Stimulated activated CD8-positive, alpha-beta memory T cell treated with anti-CD3 and anti-CD28 coated beads, Interleukin-7, amount 100 ng/mL, for 4 hours (primary cell): ENCODE data around the gene ZNF410.
"Not testable (repeated sequence)": the region's sequence is repeated elsewhere in the genome, so short reads cannot be mapped to it uniquely, and the experiment has no call there.

Experiments used
- DNase-seq, 2 donors: peaks; one replicate each; pipeline ENCODE4 v3.0.0-alpha.2; 2020; ENCODE audit warnings: low read depth in 2 of 2

The ZNF410 gene

DNA sequence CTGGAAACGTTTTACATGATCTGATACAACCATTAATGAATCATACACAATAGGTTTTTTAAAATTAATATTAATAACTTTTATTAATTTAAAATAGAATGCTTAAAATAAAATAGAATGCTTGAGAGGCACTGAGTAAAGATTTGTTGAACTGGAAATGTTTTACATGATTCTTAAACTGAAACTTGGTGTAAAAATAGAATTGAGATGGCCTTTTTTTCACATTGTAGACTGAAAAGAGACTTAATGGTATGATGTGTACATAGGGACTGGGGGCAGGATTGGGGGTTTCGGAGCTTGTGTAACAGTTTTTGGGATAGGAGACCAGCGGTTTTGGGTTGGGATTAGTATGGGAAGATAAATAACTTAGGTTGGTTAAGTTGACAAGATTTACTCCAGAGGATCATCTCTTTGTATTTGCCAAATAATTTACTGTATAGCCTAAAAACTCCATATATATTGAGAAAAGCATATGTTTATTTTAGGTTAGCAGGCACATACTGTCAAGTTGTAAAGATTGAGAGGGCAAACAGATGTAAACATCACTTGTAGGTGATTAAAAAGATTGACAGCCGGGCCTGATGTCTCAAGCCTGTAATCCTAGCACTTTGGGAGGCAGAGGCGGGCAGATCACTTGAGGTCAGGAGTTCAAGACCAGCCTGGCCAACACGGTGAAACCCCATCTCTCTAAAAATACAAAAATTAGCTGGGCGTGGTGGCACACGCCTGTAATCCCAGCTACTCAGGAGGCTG lies 2.0 kb upstream of the ZNF410 start:
- no peak for DNase-seq

GRCh38 chr14:73887318-73887616 lies 608 bp downstream of the ZNF410 start:
- DNase-seq, result no peak

- DNase-seq, result no peak
Observed at GRCh38 chr14:73887694-73888459, 1.2 kb downstream of the ZNF410 start.

DNA sequence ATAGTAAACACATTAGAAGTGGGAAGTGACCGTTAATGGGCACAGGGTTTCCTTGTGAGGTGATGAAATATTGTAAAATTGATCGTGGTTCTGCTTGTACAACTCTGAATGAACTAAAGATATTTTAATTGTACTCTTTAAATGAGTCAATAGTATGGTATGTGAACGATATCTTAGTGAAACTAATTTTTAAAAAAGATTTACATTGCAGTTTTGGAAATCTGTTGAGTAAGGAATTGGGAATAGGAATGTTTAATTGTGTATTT lies 1.7 kb downstream of the ZNF410 start:
- no peak for DNase-seq

- no peak for DNase-seq
Observed at GRCh38 chr14:73888971-73889370, 2.3 kb downstream of the ZNF410 start.

- DNase-seq, result no peak
Observed at GRCh38 chr14:73889376-73889775, 2.7 kb downstream of the ZNF410 start.

DNA sequence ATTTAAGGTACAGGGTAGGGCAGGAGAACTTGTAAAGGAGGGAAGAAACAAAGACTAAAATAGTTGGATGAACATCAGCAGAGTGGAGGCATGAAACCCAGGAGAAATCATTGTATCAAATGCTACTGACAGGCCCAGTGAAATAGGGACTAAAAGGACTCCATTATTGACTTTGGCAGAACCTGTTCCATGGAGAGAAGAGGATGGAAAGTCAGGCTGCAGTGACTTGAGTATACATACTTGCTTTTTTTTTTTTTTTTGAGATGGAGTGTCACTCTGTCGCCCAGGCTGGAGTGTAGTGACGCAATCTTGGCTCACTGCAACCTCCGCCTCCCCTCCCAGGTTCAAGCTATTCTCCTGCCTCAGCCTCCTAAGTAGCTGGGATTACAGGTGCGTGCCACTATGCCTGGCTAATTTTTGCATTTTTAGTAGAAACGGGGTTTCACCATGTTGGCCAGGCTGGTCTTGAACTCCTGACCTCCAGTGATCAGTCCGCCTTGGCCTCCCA lies 7.6 kb downstream of the ZNF410 start:
- DNase-seq, result not testable (repeated sequence)

DNA sequence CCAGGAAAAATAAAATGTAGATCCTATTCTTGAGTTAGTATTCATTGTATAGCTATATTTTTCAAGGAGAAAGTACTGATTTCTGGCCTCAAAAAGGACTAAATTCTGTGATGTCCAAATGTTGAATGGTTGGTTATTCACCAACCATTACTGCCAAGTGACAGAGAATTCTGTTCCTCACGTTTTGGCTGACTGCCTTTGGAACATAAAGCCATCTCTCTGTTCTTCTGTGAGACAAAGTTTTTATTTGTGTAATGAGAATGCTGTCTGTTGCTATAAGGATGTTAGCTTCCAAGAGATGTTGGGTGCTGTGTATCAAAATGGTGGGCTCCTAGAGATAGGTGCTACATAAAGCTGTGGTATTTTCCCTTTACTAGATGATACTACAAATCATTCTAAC lies 9.3 kb downstream of the ZNF410 start:
- no peak for DNase-seq

DNA sequence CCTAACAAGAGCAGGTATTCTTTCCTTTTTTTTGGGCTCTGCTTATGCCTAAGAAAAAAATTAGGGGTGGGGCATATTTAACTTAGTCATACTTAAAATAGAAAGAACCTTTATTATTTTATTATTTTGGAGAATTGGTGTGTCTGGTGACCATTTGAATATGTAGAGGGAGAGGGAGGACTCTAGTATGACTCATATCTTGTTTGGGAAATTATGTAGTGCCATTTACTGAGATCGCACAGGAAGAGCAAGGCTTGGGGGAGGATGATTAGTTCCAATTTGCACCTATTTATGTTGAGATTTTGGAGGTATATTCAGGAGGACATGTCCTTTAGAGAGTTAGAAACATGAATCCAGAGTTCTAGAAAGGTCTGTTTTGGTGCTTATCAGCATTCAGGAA lies 9.9 kb downstream of the ZNF410 start:
- DNase-seq, result no peak

- DNase-seq, result no peak
Observed at GRCh38 chr14:73903028-73903427, 16.4 kb downstream of the ZNF410 start.

GRCh38 chr14:73909681-73910080 lies 23.0 kb downstream of the ZNF410 start:
- DNase-seq, result no peak

DNA sequence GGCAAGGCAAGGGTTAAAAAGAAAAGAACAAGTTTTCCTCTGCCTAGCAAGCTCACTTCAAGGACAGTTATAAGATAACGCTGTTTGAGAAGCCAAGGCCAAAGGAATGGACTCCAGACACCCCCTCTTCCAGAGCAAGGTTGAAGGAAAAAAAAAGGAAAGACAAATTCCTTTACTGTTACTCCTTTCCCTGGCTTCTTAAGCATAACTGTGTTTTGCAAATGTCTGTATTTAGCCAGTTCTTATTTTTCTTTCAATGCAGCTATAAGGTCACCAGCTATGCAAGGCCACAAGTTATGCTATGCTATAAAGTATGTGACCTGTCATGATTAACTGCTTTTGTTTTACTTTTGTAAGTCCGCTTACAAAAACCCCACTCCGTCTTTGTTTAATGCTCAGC lies 26.6 kb downstream of the ZNF410 start:
- no peak for DNase-seq

- DNase-seq, result no peak
Observed at GRCh38 chr14:73916324-73916723, 29.7 kb downstream of the ZNF410 start.

GRCh38 chr14:73919457-73919856 lies 32.8 kb downstream of the ZNF410 start:
- not testable (repeated sequence) for DNase-seq

- no peak for DNase-seq
Observed at GRCh38 chr14:73924337-73924736, 37.7 kb downstream of the ZNF410 start.

DNA sequence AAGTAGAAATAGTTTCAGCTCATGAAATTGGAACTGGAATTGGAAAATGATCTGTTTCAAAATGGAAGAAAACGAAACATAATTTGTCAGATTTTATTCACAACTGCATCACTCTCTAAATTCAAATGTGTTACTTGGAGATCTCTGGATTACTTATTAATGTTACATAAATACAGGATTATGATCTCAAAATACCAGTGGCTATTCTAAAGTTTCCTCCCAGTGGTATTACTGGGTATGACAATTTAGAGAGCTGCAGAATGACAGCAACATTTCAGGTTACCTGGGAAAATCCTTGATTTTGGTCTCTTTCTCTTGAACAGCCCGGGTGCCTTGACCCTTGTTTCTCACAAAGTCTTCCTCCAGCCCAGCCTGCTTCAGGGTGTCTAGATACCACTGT lies 49.0 kb downstream of the ZNF410 start:
- DNase-seq, result no peak

DNA sequence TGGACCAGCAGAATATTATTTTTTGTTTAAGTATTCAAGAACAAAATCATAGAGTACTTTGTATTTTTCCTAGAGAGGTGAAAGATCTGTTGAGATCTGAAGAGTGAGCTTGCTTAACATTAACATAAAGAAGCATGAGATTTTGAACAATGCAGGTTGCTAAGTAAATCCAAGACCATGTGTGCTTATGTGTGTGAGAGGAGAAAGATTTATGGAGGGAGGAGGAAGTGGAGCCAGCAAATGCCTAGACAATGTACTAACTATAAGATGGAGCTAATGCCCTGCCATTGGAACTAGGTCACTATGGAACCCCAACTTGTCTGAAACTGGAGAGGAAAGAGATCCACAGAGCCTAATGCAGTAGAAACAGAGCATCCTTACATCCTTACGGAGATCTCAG lies 49.9 kb downstream of the ZNF410 start:
- DNase-seq, result no peak

DNA sequence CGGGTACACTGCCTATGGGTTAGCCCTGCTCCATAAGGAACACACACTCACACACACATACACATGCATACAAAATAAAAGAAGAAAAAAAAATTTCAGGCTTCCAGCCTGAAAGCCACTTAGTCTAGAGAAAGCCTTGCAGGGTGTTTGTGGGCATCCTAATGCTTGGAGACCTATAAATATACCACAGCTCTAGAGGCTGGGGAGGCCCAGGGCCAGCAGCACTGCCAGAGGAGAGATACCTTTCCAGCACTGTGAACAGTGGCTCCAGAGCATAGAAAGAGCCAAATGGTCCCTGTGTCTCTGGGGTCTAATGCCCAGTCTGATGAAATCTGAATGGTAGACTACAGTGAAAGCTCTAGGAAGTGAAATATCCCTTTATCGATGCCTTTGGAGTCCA lies 50.4 kb downstream of the ZNF410 start:
- no peak for DNase-seq

DNA sequence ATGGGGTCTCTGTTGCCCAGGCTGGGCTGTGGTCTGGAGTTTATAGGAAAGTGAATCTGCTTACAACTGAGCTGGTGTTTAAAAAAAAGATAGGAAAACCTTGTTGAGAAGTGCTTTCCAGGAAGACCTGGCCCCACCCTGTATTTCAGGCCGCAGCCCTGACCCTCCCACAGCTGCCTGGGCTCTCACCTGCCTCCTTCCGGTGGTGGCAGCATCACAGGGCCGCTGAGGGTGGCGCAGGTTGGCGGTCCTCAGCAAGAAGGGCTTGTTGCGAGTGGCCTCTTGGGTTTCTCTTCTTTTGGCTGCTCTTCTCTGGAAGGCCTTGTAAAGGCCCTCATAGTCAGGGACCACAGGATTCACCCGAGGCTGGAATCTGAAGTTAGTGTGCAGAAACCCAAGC lies 55.5 kb downstream of the ZNF410 start:
- DNase-seq, result no peak

- DNase-seq, result no peak
Observed at GRCh38 chr14:73943083-73943482, 56.4 kb downstream of the ZNF410 start.

DNA sequence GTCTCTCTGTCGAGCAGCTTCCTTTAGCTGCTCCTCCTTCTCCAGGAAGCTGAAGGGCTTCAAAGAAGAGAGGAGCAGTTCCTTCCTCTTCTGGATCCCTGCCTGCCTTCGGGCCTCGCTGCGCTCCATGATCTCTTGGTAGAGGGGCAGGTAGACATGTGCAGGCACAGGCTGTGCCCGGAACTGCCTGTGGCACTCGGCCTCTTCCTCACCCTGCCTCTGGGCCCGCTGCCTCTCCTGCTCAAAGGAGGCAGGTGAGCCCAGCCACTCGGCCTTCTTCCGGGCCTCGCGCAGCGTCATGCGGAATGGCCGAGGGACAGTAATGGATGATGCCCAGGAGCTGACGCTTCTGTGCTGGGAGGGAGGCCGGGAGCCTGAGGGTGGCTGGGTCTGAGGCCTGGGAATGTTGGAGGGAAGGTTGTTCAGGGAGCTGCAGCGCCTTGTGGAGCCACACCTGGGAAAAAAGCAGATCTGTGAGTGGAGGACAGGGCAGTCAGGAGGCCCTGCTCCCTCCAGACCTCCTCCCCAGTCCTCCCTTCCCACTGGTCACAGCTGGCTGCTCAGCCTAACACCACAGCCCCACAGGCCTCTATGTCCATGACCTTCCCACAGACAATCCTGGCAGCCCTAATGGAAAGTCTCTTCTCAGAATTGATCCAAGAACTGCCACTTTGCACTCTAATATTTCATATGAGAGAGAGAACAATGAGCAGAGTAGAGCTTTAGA lies 57.9 kb downstream of the ZNF410 start:
- no peak for DNase-seq

- no peak for DNase-seq
Observed at GRCh38 chr14:73945159-73945670, 58.6 kb downstream of the ZNF410 start.
